TTC549 (cell line): ENCODE data around the gene SMIM35.
"Not testable (repeated sequence)": the region's sequence is repeated elsewhere in the genome, so short reads cannot be mapped to it uniquely, and the experiment has no call there.

Source experiments
- FAIRE-seq: peaks from 2 replicates; lab custom pipeline; 2012; peaks lifted over from hg19 to GRCh38; lab: Jason Lieb, UNC

The SMIM35 gene

GRCh38 chr11:118027694-118028093 is 59.1 kb downstream of the SMIM35 start:
- FAIRE-seq = no peak

GRCh38 chr11:118021146-118021545 is 65.6 kb downstream of the SMIM35 start:
- FAIRE-seq = no peak

GRCh38 chr11:118018401-118018800 is 68.4 kb downstream of the SMIM35 start:
- FAIRE-seq = no peak

- no peak for FAIRE-seq
Observed at GRCh38 chr11:118017631-118018315, 69.0 kb downstream of the SMIM35 start.

- no peak for FAIRE-seq
Observed at GRCh38 chr11:118017111-118017510, 69.7 kb downstream of the SMIM35 start.

GRCh38 chr11:118016104-118016503 is 70.7 kb downstream of the SMIM35 start:
- FAIRE-seq = no peak

GRCh38 chr11:118015385-118015841 is 71.3 kb downstream of the SMIM35 start:
- no peak for FAIRE-seq

GRCh38 chr11:118014022-118014421 is 72.7 kb downstream of the SMIM35 start:
- FAIRE-seq = no peak

GRCh38 chr11:118012083-118012669 is 74.6 kb downstream of the SMIM35 start:
- FAIRE-seq = no peak

- FAIRE-seq = no peak
Observed at GRCh38 chr11:118010738-118011461, 75.9 kb downstream of the SMIM35 start.

- FAIRE-seq = no peak
Observed at GRCh38 chr11:118009864-118010737, 76.7 kb downstream of the SMIM35 start.

GRCh38 chr11:118008271-118008911 is 78.4 kb downstream of the SMIM35 start:
- FAIRE-seq = no peak

- not testable (repeated sequence) for FAIRE-seq
Observed at GRCh38 chr11:118007563-118008270, 79.0 kb downstream of the SMIM35 start.

GRCh38 chr11:118007040-118007439 is 79.7 kb downstream of the SMIM35 start:
- no peak for FAIRE-seq

GRCh38 chr11:118006153-118006534 is 80.6 kb downstream of the SMIM35 start:
- no peak for FAIRE-seq

GRCh38 chr11:118005224-118006152 is 81.3 kb downstream of the SMIM35 start:
- no peak for FAIRE-seq

- FAIRE-seq = no peak
Observed at GRCh38 chr11:118004543-118005223, 82.1 kb downstream of the SMIM35 start.

GRCh38 chr11:118003456-118003855 is 83.3 kb downstream of the SMIM35 start:
- FAIRE-seq = no peak
